Activated CD4-positive, CD25-positive, alpha-beta regulatory T cell (primary cell): ENCODE data around the gene FAM111A.
"Not testable (repeated sequence)": the region's sequence is repeated elsewhere in the genome, so short reads cannot be mapped to it uniquely, and the experiment has no call there.

Experiments used
- DNase-seq, 4 experiments: peaks; one replicate each; lab custom pipeline; 2025; lab: John Stamatoyannopoulos, UW

Gene FAM111A

DNA sequence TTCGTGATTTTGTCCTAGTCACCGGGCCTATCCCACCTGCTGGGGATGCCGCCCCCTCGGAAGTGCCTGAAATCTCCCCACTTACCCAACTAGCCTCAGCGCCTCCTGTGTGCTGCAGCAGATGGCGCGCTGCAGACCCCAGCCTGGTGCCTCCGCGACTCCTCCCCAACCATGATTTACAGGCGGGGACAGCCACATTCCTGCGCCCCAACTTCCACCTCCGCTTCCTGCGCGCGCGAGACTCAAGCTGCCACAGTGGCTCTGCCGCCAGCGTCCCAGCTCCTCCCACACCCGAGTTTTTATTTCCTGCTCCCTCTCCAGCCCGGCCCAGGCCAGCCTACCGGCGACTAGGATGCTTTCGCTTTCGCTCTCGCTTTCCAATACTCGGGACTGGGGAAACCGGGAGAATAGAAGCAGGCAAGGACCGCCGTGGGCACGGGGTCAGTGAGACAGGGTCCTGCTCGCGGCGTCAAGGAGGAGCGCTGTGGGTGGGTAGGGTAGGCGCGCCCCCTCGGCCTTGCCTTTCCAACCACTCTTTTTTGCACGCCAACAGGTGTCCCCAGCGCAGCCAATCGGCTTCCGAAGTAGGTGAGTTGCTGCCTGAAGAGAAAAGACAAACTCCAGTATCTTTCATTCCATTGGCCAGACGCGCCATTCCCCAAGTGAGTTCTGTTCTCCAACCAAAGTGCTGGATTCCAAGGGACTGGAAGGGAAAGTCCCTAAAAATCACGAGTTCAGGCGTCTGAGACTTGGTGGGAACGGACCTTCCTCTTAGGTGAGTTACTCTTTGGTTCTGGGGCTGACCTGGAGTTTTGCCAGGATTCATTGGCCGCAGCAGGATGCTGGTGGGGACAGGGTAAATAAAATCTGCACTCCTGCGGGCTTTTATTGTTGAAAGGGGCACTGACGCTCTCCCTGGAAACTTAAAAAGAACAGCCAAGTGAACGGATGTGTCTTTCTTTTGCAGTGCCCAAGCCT lies at the start of gene FAM111A:
Gene FAM111A (plus strand): TSS at position 327 of the 978 bp plus-strand sequence. CDS start 6,017 bp downstream, outside the sequence.
- peak; percentile 52 to 65 (median 60) for DNase-seq

GRCh38 chr11:59093576-59093975 lies 49.1 kb upstream of the FAM111A start:
- not testable (repeated sequence) for DNase-seq

GRCh38 chr11:59095225-59095624 lies 47.4 kb upstream of the FAM111A start:
- DNase-seq: not testable (repeated sequence)

GRCh38 chr11:59095972-59096575 lies 46.6 kb upstream of the FAM111A start:
- DNase-seq: not testable (repeated sequence)

DNA sequence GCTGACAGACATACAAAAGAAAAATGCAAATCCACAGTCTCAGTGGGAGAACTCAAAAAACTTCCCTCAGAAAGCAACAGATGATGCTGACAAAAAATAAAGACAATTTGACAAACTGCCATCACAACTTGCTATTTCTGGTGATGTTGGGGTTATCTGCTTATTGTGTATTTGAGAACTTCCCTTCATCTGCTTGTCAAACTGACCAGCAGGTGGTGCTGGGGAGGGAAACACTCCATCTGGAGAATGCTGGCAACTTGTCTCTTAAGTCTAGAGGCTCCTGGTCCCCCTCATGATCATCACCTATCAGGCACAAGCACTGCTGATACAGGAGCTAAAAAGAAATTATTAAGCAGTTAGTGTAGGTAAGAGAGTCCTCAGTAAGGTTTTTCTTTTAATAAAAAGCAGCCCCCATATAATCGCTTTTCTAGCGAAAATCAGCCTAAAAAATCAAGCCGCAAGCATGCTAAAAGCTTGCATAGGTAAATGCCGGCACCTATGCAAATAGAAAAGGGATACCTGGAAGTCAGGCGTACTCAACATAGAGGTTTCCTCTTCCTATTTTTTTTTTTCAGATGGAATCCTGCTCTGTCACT lies 45.4 kb upstream of the FAM111A start:
- DNase-seq: peak; percentile 19 to 35 (median 29)

DNA sequence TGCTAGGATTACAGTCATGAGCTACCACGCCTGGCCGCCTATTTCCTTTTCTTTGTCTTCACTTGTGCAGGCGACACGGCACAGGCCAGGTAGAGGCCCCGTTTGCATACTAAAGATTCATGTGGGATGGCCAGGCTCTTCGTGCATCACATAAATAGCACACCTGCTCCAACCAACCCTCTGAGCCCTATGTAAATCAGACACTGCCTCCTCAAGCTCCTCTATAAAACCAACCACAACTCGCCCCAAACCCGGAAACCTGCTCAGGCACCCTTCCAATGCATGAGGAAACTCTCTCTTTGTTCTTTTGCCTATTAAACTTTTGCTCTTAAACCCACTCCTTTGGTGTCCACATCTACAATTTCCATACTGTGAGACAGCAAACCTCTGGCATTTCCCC lies 44.7 kb upstream of the FAM111A start:
- not testable (repeated sequence) for DNase-seq

DNA sequence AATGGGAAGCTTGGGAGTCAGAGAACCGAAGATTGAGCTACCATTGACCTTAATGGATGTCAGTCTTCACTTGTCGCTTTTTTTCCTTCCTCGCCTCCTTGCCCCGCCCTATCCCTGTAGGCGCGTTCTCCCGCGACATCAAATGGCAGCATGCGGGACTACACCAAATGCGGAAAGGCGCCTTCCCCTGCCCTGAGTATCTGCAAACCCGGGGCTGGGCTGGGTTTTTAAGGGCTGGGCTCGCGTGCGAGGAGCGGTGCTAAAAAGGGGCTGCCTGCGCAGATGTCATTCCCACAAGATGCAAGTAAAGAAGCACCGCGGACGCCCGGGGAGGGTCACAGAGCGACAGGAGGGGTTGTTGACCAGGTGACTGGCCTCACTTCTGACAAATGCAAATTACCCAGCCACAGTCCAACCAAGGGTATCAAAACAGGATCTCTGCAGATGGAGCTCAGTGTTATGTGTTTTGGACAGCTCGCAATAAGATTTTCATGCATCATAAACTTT lies 40.3 kb upstream of the FAM111A start:
- peak in 3 of 4 experiments; percentile 11 to 22 (median 14) for DNase-seq

DNA sequence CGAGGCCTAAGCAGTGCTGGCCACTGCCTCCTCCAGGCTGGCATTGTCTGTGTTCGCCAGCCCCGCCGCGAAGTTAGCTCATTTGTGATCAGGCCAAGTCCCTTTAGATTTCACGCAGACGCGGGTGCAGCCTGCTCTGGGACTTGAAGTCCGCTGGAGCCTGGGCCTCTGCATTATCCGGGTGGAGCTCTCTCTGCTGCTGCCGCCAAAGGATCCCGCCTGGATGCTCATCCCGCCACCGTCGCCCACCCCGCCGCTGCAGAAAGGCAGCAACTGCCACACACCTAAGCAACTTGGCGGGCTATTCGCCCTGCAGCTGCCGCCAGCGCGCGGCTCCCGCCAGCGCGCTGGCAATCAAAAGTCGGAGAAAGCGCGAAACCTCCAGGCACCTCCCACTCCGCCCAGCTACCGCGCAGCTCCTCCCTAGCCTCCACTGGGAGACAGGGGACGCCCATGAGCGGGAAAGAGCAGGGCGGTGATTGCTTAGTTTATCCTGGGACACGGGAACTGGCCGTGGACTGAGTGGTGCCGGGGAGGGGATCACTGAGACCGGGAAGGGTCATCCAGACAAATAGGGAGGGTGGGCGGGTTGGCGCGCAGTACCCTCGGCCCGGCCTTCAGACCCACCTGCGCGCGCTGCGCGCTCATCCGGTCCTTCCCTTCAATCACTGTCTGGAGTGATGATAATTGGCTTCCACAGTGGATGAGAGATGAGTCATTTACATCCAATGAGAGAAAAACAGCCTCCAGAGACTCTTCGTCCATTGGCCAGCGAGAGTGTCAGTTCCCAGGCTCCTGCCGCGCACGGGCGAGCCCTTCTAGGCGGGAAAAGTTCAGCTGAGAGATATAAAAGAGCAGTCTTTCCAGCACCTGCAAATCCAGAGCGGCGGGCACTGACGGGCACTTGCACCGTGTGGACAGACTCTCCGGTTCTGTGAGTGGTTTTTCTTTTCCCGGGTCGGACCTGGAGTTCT lies 36.0 kb upstream of the FAM111A start, which contains the start of gene FAM111B:
Gene FAM111B (plus strand): TSS at position 875 of the 974 bp plus-strand sequence. CDS start 2,389 bp downstream, outside the sequence.
- peak in 3 of 4 experiments; percentile 5 to 34 (median 8) for DNase-seq

GRCh38 chr11:59107721-59108120 lies 34.9 kb upstream of the FAM111A start:
- not testable (repeated sequence) for DNase-seq

DNA sequence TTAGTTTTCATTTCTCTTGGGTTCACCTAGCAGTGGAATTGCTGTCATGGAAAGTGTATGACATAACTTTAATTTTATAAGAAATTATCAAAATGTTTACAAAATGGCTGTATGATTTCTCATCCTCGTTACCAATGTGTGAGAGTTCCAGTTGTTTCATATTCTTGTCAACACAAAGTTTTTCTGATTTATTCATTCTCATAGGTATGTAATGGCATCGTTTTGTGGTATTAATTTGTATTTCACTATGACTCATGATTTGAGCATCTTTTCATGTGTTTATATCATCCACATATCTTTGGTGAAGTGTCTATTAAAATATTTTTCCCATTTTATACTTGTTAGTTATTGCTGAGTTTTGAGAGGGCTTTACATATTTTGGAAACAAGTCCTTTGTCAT lies 30.2 kb upstream of the FAM111A start:
- DNase-seq: no peak

GRCh38 chr11:59114344-59114743 lies 28.3 kb upstream of the FAM111A start:
- no peak for DNase-seq

DNA sequence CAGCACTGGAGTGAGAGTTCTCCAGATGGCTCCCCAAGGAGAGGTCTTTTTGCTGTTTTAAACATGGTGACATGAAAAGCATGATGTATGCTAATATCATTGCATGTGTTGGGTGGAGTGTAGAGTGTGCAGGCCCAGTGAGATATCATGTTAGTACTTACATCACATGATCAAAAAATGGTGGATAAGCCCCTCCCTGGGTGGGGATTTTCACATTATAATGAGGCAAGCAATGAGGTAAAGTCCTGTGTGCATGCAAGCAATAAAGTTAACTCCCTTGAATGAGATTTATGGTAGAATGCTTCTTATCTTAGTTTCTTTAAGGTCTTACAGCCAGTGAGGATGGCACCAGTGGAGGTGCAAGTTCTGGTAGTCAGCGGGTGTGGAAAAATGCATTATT lies 27.1 kb upstream of the FAM111A start:
- no peak for DNase-seq

- no peak for DNase-seq
These were observed 24.9 kb upstream of the FAM111A start for GRCh38 chr11:59117774-59118173.

- DNase-seq: no peak
These were observed 22.8 kb upstream of the FAM111A start for GRCh38 chr11:59119826-59120225.

DNA sequence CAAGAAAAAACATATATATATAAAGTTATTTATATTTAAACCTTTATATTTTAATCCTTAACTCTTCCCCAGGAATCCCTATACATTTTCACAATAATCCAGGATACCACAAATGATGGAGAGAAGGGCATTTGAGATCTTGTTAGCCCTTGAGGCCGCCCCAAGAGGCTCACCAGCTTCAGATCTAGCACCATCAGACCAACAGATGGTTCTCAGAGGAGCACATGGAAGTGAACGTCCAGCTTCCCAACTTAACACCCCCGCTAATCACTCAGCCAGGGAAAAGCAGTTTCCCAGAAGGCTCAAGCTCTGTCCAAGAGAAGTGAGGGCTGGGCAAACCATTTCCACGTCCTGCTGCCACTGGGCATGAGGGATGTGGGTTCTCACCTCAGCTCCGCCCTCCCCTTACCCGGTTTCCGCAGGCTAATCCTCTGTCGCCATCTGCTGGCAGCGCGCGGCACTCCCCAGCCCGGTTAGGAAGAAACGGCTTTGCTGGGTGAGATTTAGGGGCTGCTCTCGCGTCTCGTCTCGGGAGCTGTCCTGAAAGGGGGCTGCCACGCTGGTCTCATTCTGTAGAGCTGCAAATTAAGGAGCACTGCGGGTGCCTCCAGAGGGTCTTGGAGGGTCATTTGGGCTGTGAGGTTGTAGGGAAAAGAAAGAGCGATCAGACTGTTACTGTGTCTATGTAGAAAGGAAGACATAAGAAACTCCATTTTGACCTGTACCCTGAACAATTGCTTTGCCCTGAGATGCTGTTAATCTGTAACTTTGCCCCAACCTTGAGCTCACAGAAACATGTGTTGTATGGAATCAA lies 6.8 kb upstream of the FAM111A start:
- DNase-seq: peak; percentile 80 to 91 (median 82)

GRCh38 chr11:59136551-59136950 lies 6.1 kb upstream of the FAM111A start:
- DNase-seq: not testable (repeated sequence)

- no peak for DNase-seq
These were observed 5.5 kb upstream of the FAM111A start for GRCh38 chr11:59137190-59137589.

DNA sequence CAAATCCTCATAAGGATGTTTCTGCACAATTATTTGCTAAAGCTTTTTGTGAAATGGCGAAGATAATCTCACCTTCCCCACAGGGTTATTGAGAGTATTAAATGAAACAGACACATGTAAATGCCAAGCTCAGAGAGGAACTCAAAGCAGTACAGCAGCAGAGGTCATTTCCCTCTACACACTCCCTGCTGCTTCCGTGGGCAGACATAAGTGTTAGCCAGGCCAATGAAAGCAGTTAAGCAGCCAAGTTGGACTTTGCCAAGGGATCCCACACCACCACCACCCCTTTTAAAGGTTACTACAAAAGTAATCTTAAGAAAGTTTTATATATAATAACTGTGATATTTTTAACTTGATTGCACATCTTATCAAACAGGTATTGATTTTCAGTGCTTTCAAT lies 4.0 kb upstream of the FAM111A start:
- no peak for DNase-seq

- DNase-seq: no peak
These were observed 1.5 kb upstream of the FAM111A start for GRCh38 chr11:59141191-59141590.
